ENCODE data around the gene APBB2. TPM values are rescaled to one million over a fixed set of nuclear protein-coding genes. Genes with fewer than 3 reads are reported as not detected.

APBB2 gene
- total RNA-seq, 1 experiment from 2014 or later, result 49.0 TPM

GRCh38 chr4:40940756-40941155, 273.6 kb downstream of the APBB2 start:
- ChIA-PET CTCF (interaction anchor here (0.9 to 2.3 kb wide), 4 partner anchors 13 to 36 kb away, joined by 4 to 8 read pairs (median 6); no protein-coding TSS in a partner anchor), POLR2A (interaction anchor here (0.8 kb wide), 1 partner anchor 36 kb away, joined by 3 read pairs; no protein-coding TSS in a partner anchor)
- no peaks in the 10 kb centered on the region for H3K9me3 Mint-ChIP-seq
- H3K27me3 Mint-ChIP-seq (ENCODE audit: low read depth), result no peaks in the 10 kb centered on the region
- ATAC-seq, result no peak
- peaks cover 8% of the 10 kb centered on the region for H3K4me1 Mint-ChIP-seq
- TF ChIP-seq NFYB (CRISPR knock-in tag; conservative IDR thresholded peaks at IDR 0.05; ENCODE audit: low read depth), result no peak
- TF ChIP-seq HMGXB4 (CRISPR knock-in tag; IDR thresholded peaks at IDR 0.05), result no peak
- H3K36me3 Mint-ChIP-seq, result no peaks in the 10 kb centered on the region
- DNase-seq (ENCODE audit: low spot score), result no peak
- no peak overlapping the region for H3K27ac Mint-ChIP-seq
- H3K4me3 Mint-ChIP-seq, result no peak overlapping the region

- no peak overlapping the region for H3K4me3 Mint-ChIP-seq
- ATAC-seq, result no peak
- TF ChIP-seq GTF2I (CRISPR knock-in tag; conservative IDR thresholded peaks at IDR 0.05) (no peak), ZMAT4 (CRISPR knock-in tag; IDR thresholded peaks at IDR 0.05) (no peak), NFYB (CRISPR knock-in tag; conservative IDR thresholded peaks at IDR 0.05; ENCODE audit: low read depth) (no peak), MAX (CRISPR knock-in tag; IDR thresholded peaks at IDR 0.05) (no peak), HMGXB4 (CRISPR knock-in tag; IDR thresholded peaks at IDR 0.05) (no peak), ZBTB43 (CRISPR knock-in tag; IDR thresholded peaks at IDR 0.05) (no peak), AR (CRISPR knock-in tag; IDR thresholded peaks at IDR 0.05) (no peak), ZNF263 (CRISPR knock-in tag; IDR thresholded peaks at IDR 0.05; ENCODE audit: low read depth) (no peak), ZNF317 (CRISPR knock-in tag; IDR thresholded peaks at IDR 0.05; ENCODE audit: borderline replicate concordance, low read depth) (no peak), IRF2 (CRISPR knock-in tag; IDR thresholded peaks at IDR 0.05; ENCODE audit: borderline replicate concordance, low read depth) (no peak)
- CTCF ChIA-PET, result interaction anchor here (0.8 to 2.3 kb wide), 5 partner anchors 16 to 274 kb away, joined by 3 to 6 read pairs (median 4); partner anchors contain the start of gene APBB2
- H3K9me3 Mint-ChIP-seq, result no peaks in the 10 kb centered on the region
- H3K36me3 Mint-ChIP-seq, result no peaks in the 10 kb centered on the region
- no peaks in the 10 kb centered on the region for H3K27me3 Mint-ChIP-seq (ENCODE audit: low read depth)
- peaks cover 12% of the 10 kb centered on the region for H3K4me1 Mint-ChIP-seq
- POLR2A ChIA-PET, result interaction anchor here (0.8 kb wide), 1 partner anchor 36 kb away, joined by 3 read pairs; no protein-coding TSS in a partner anchor
- DNase-seq (ENCODE audit: low spot score), result no peak
- H3K27ac Mint-ChIP-seq, result no peak overlapping the region
Measured at GRCh38 chr4:40940317-40940741, 274.0 kb downstream of the APBB2 start.

- ChIA-PET CTCF (interaction anchor here (0.8 to 2.3 kb wide), 6 partner anchors 12 to 274 kb away, joined by 3 to 6 read pairs (median 4); partner anchors contain the start of gene APBB2), POLR2A (interaction anchor here (0.8 kb wide), 1 partner anchor 37 kb away, joined by 3 read pairs; no protein-coding TSS in a partner anchor)
- DNase-seq (ENCODE audit: low spot score) (no peak), ATAC-seq (no peak)
- Mint-ChIP-seq H3K4me1 (peaks cover 17% of the 10 kb centered on the region), H3K9me3 (no peaks in the 10 kb centered on the region), H3K27ac (no peak overlapping the region), H3K36me3 (no peaks in the 10 kb centered on the region), H3K27me3 (ENCODE audit: low read depth) (no peaks in the 10 kb centered on the region), H3K4me3 (no peak overlapping the region)
- TF ChIP-seq ERG (CRISPR knock-in tag; IDR thresholded peaks at IDR 0.05), result no peak
Measured at GRCh38 chr4:40939856-40940255, 274.5 kb downstream of the APBB2 start.
